GM12891 (cell line): ENCODE data around the gene PTPRG.

Experiments
- PAX5 ChIP-seq: IDR thresholded peaks from 2 replicates; pipeline ENCODE4 v1.6.1; 2011; ENCODE audit warnings: low read length, moderate library complexity, mild to moderate bottlenecking; ENCODE audit not compliant: insufficient read depth, severe bottlenecking
- POLR2A ChIP-seq: IDR thresholded peaks from 2 replicates; pipeline ENCODE4 v1.6.1; 2011; ENCODE audit warnings: low read depth, low read length, control low read depth
- POLR2AphosphoS5 ChIP-seq: IDR thresholded peaks from 2 replicates; pipeline ENCODE4 v1.6.1; 2011; ENCODE audit warnings: low read depth, low read length, control low read depth
- POU2F2 ChIP-seq: IDR thresholded peaks from 2 replicates; pipeline ENCODE4 v1.6.1; 2011; ENCODE audit warnings: low read depth, mild to moderate bottlenecking, control low read depth, low read length, moderate library complexity
- SPI1 ChIP-seq: IDR thresholded peaks from 2 replicates; pipeline ENCODE4 v1.6.1; 2011; ENCODE audit warnings: low read depth, low read length, control low read depth
- TAF1 ChIP-seq: IDR thresholded peaks from 2 replicates; pipeline ENCODE4 v1.6.1; 2011; ENCODE audit warnings: low read depth, low read length, control low read depth

DNA sequence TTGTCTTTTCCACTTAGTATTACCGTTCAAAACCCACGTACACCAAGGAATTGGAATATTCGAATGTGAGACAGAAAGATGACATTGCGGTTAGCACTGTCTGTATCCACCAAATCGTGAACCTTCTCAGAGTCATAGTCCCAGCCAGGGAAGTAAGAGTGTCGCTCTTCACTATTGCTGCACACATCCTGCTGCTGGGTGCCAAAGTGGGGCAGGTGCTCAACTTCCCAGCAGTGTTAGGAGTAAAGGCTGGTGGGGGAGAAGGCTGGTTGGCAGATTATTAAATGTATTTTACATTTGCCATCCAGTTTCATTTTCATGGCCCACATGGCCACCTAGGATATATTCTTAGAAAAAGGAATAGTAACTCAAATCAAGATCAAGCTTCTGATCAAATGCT, 65.1 kb downstream of the PTPRG start:
- TF ChIP-seq POLR2AphosphoS5: no peak
- no peak for TF ChIP-seq POLR2A
- TF ChIP-seq TAF1: no peak
- no peak for TF ChIP-seq SPI1
- no peak for TF ChIP-seq PAX5
- TF ChIP-seq POU2F2: no peak
